ENCODE results near the gene RBM22. TPM values are rescaled to one million over a fixed set of nuclear protein-coding genes. Genes with fewer than 3 reads are reported as not detected.

RBM22 gene
- total RNA-seq, 1 experiment from 2014 or later = 66.8 TPM

GRCh38 chr5:150662731-150663516, 37.9 kb downstream of the RBM22 start:
- BruUV-seq (replicated peaks) = no TSS peak
- no peak for TF ChIP-seq CTCF (conservative IDR thresholded peaks at IDR 0.05; ENCODE audit: low read depth, low read length)
- no peak for TF ChIP-seq EZH2 (IDR thresholded peaks at IDR 0.05; ENCODE audit: borderline replicate concordance, low read depth, low read length, poor library complexity, severe bottlenecking)
- Histone ChIP-seq H3K27ac (ENCODE audit: low read depth, low read length, poor library complexity, severe bottlenecking) (no peak overlapping the region), H3K36me3 (ENCODE audit: insufficient read depth, low read length, poor library complexity, severe bottlenecking) (no peaks in the 10 kb centered on the region), H3K4me1 (ENCODE audit: insufficient read depth, low read length, poor library complexity, severe bottlenecking) (no peaks in the 10 kb centered on the region), H3K4me3 (ENCODE audit: low read depth, low read length, poor library complexity, severe bottlenecking) (no peak overlapping the region), H3K9me3 (ENCODE audit: low read depth, low read length, poor library complexity, severe bottlenecking) (no peaks in the 10 kb centered on the region), H3K27me3 (replicated peaks; ENCODE audit: insufficient read depth, low read depth, low read length, poor library complexity) (no peaks in the 10 kb centered on the region)
- POLR2A ChIA-PET (ENCODE audit: low non-redundant PET) = no interaction called here
- no peak for DNase-seq (ENCODE audit: low spot score)
- CTCF ChIA-PET = interaction anchor here (0.6 kb wide), 1 partner anchor 149 kb away, joined by 3 read pairs; no protein-coding TSS in a partner anchor
- intact Hi-C loops (cut with micrococcal nuclease; ENCODE audit: unreplicated experiment) = no loop called here

GRCh38 chr5:150661821-150662596, 38.9 kb downstream of the RBM22 start:
- CTCF ChIA-PET = interaction anchor here (0.6 kb wide), 2 partner anchors 21 to 1290 kb away, joined by 3 to 4 read pairs; no protein-coding TSS in a partner anchor
- Histone ChIP-seq H3K9me3 (ENCODE audit: low read depth, low read length, poor library complexity, severe bottlenecking) (no peaks in the 10 kb centered on the region), H3K36me3 (ENCODE audit: insufficient read depth, low read length, poor library complexity, severe bottlenecking) (no peaks in the 10 kb centered on the region), H3K4me1 (ENCODE audit: insufficient read depth, low read length, poor library complexity, severe bottlenecking) (no peaks in the 10 kb centered on the region), H3K27me3 (replicated peaks; ENCODE audit: insufficient read depth, low read depth, low read length, poor library complexity) (no peaks in the 10 kb centered on the region), H3K27ac (ENCODE audit: low read depth, low read length, poor library complexity, severe bottlenecking) (no peak overlapping the region), H3K4me3 (ENCODE audit: low read depth, low read length, poor library complexity, severe bottlenecking) (no peak overlapping the region)
- DNase-seq (ENCODE audit: low spot score) = no peak
- BruUV-seq (replicated peaks) = no TSS peak
- TF ChIP-seq EZH2 (IDR thresholded peaks at IDR 0.05; ENCODE audit: borderline replicate concordance, low read depth, low read length, poor library complexity, severe bottlenecking) (no peak), CTCF (conservative IDR thresholded peaks at IDR 0.05; ENCODE audit: low read depth, low read length) (no peak)
- POLR2A ChIA-PET (ENCODE audit: low non-redundant PET) = no interaction called here
- intact Hi-C loops (cut with micrococcal nuclease; ENCODE audit: unreplicated experiment) = no loop called here

GRCh38 chr5:150661086-150661485, 39.8 kb downstream of the RBM22 start, which contains the start of gene MYOZ3:
Gene MYOZ3, plus strand, starts transcription at chr5:150661251. Its CDS starts 1,691 bp downstream, at chr5:150662942.
- Histone ChIP-seq H3K4me1 (ENCODE audit: insufficient read depth, low read length, poor library complexity, severe bottlenecking) (no peaks in the 10 kb centered on the region), H3K4me3 (ENCODE audit: low read depth, low read length, poor library complexity, severe bottlenecking) (no peak within 1 kb of the TSS), H3K27ac (ENCODE audit: low read depth, low read length, poor library complexity, severe bottlenecking) (no peak within 1 kb of the TSS), H3K27me3 (replicated peaks; ENCODE audit: insufficient read depth, low read depth, low read length, poor library complexity) (no peaks in the 10 kb centered on the region), H3K9me3 (ENCODE audit: low read depth, low read length, poor library complexity, severe bottlenecking) (no peaks in the 10 kb centered on the region), H3K36me3 (ENCODE audit: insufficient read depth, low read length, poor library complexity, severe bottlenecking) (no peaks in the 10 kb centered on the region)
- ChIA-PET CTCF (interaction anchor here (0.6 kb wide), 2 partner anchors 22 to 1289 kb away, joined by 3 to 4 read pairs; no protein-coding TSS in a partner anchor), POLR2A (ENCODE audit: low non-redundant PET) (no interaction called here)
- TF ChIP-seq EZH2 (IDR thresholded peaks at IDR 0.05; ENCODE audit: borderline replicate concordance, low read depth, low read length, poor library complexity, severe bottlenecking) = no peak
- TF ChIP-seq CTCF (conservative IDR thresholded peaks at IDR 0.05; ENCODE audit: low read depth, low read length) = no peak
- DNase-seq (ENCODE audit: low spot score) = no peak
- BruUV-seq (replicated peaks) = no TSS peak
- intact Hi-C loops (cut with micrococcal nuclease; ENCODE audit: unreplicated experiment) = no loop called here
